HG03097 (cell line): Measurements from ENCODE around the gene ANKRD40.
"Not testable (repeated sequence)": the region's sequence is repeated elsewhere in the genome, so short reads cannot be mapped to it uniquely, and the experiment has no call there.

Experiments
- ATAC-seq: cut with Tn5 transposase; IDR thresholded peaks from one replicate; pipeline ENCODE4 v1.9.1; 2021; ENCODE audit not compliant: unreplicated experiment, low FRiP score

Gene ANKRD40

GRCh38 chr17:50707289-50708049 lies at the start of gene ANKRD40:
TSS of gene ANKRD40 (minus strand) at chr17:50707914. CDS start at chr17:50707654, 260 bp downstream.
- peak; percentile 91 for ATAC-seq

- ATAC-seq = no peak
These were observed 46.8 kb upstream of the ANKRD40 start for GRCh38 chr17:50754521-50754920.

- no peak for ATAC-seq
These were observed 41.5 kb upstream of the ANKRD40 start for GRCh38 chr17:50749245-50749644.

- no peak for ATAC-seq
These were observed 37.9 kb upstream of the ANKRD40 start for GRCh38 chr17:50745631-50746030.

GRCh38 chr17:50739098-50739497 lies 31.4 kb upstream of the ANKRD40 start:
- ATAC-seq = no peak

GRCh38 chr17:50737118-50737698 lies 29.5 kb upstream of the ANKRD40 start:
- no peak for ATAC-seq

GRCh38 chr17:50735287-50735686 lies 27.6 kb upstream of the ANKRD40 start:
- ATAC-seq = no peak

GRCh38 chr17:50731575-50732460 lies 24.1 kb upstream of the ANKRD40 start:
- no peak for ATAC-seq

GRCh38 chr17:50728881-50729765 lies 21.4 kb upstream of the ANKRD40 start:
- ATAC-seq = no peak

- ATAC-seq = no peak
These were observed 20.4 kb upstream of the ANKRD40 start for GRCh38 chr17:50728112-50728429.

GRCh38 chr17:50725769-50726655 lies 18.3 kb upstream of the ANKRD40 start:
- no peak for ATAC-seq

GRCh38 chr17:50724622-50725021 lies 16.9 kb upstream of the ANKRD40 start:
- not testable (repeated sequence) for ATAC-seq

GRCh38 chr17:50722746-50723145 lies 15.0 kb upstream of the ANKRD40 start:
- no peak for ATAC-seq

GRCh38 chr17:50721194-50722010 lies 13.7 kb upstream of the ANKRD40 start:
- no peak for ATAC-seq

GRCh38 chr17:50719924-50720794 lies 12.4 kb upstream of the ANKRD40 start:
- no peak for ATAC-seq

- peak; percentile 92 for ATAC-seq
These were observed 11.6 kb upstream of the ANKRD40 start, which contains the start of gene LUC7L3 for GRCh38 chr17:50719144-50719923. TSS of gene LUC7L3 (plus strand) at chr17:50719603. CDS start at chr17:50719733, 130 bp downstream.

- no peak for ATAC-seq
These were observed 7.8 kb upstream of the ANKRD40 start for GRCh38 chr17:50715471-50715870.
